ENCODE data around the gene TRIM26. TPM values are rescaled to one million over a fixed set of nuclear protein-coding genes. Genes with fewer than 3 reads are reported as not detected.

The TRIM26 gene
- total and polyA plus RNA-seq, 2 of the 13 experiments (the other 11 are each of a cell fraction or from before 2014, with no cell fraction given): 27.1 to 38.7 TPM

GRCh38 chr6:30213667-30213956, 406 bp upstream of the TRIM26 start (continued):
- TF ChIP-seq UBTF (CRISPR knock-in tag; IDR thresholded peaks at IDR 0.05) (peak; percentile 4; the same call in 1 of the 2 replicates), HMG20B (CRISPR knock-in tag; conservative IDR thresholded peaks at IDR 0.05) (no peak; the same call in 1 of the 2 replicates), CEBPG (CRISPR knock-in tag; IDR thresholded peaks at IDR 0.05) (no peak), KLF12 (CRISPR knock-in tag; IDR thresholded peaks at IDR 0.05; ENCODE audit: borderline replicate concordance) (0 out of 2 replicates have a peak, but pooled peaks have one; percentile 28), ATF6 (CRISPR knock-in tag; conservative IDR thresholded peaks at IDR 0.05) (no peak), ZNF30 (CRISPR knock-in tag; IDR thresholded peaks at IDR 0.05) (no peak), ZEB1 (IDR thresholded peaks at IDR 0.05; ENCODE audit: insufficient replicate concordance, low read depth) (no peak), ZBTB4 (CRISPR knock-in tag; IDR thresholded peaks at IDR 0.05; ENCODE audit: borderline replicate concordance) (no peak), ZNF549 (CRISPR knock-in tag; IDR thresholded peaks at IDR 0.05) (0 out of 2 replicates have a peak, but pooled peaks have one; percentile 2), ZNF576 (CRISPR knock-in tag; IDR thresholded peaks at IDR 0.05) (peak; percentile 44; the same call in 1 of the 2 replicates), SNAPC5 (CRISPR knock-in tag; IDR thresholded peaks at IDR 0.05; ENCODE audit: borderline replicate concordance) (no peak), KDM1A (CRISPR knock-in tag; IDR thresholded peaks at IDR 0.05) (no peak), MEIS2 (CRISPR knock-in tag; IDR thresholded peaks at IDR 0.05) (no peak), ZNF503 (CRISPR knock-in tag; IDR thresholded peaks at IDR 0.05) (no peak; the same call in 1 of the 2 replicates), TARDBP (CRISPR knock-in tag; IDR thresholded peaks at IDR 0.05) (no peak), ZNF674 (CRISPR knock-in tag; IDR thresholded peaks at IDR 0.05; ENCODE audit: low read depth) (0 out of 2 replicates have a peak, but pooled peaks have one; percentile 22), HOMEZ (CRISPR knock-in tag; IDR thresholded peaks at IDR 0.05; ENCODE audit: low read depth) (no peak), ZNF274 (CRISPR knock-in tag; IDR thresholded peaks at IDR 0.05) (no peak; the same call in 1 of the 2 replicates), RFXAP (CRISPR knock-in tag; IDR thresholded peaks at IDR 0.05; ENCODE audit: borderline replicate concordance) (no peak; the same call in 1 of the 2 replicates)
